Mesenchymal stem cell (in vitro differentiated cells and primary cell): Measurements from ENCODE around the gene LCN6.
"Not testable (repeated sequence)": the region's sequence is repeated elsewhere in the genome, so short reads cannot be mapped to it uniquely, and the experiment has no call there.

Experiments used
- DNase-seq: peaks from one replicate; pipeline ENCODE4 v3.0.0-alpha.2; 2013
- H2AFZ ChIP-seq: one replicate; pipeline ENCODE4 v1.6.1; 2013; ENCODE audit warnings: low read depth, mild to moderate bottlenecking, control low read depth, inconsistent platforms, low read length, moderate library complexity
- H2AK5ac ChIP-seq: 2 replicates; pipeline ENCODE4 v1.6.1; 2013; ENCODE audit warnings: low read length, moderate library complexity, mild to moderate bottlenecking, inconsistent platforms; ENCODE audit not compliant: severe bottlenecking
- H2BK120ac ChIP-seq: one replicate; pipeline ENCODE4 v1.6.1; 2013; ENCODE audit warnings: low read depth, mild to moderate bottlenecking, inconsistent platforms, low read length, moderate library complexity
- H2BK12ac ChIP-seq, 2 experiments: one replicate each; pipeline ENCODE4 v1.6.1; 2013; ENCODE audit warnings: inconsistent platforms in 2 of 2, low read length in 2 of 2, mild to moderate bottlenecking in 2 of 2, moderate library complexity in 2 of 2, control low read depth in 1 of 2
- H2BK15ac ChIP-seq: one replicate; pipeline ENCODE4 v1.6.1; 2013; ENCODE audit warnings: mild to moderate bottlenecking, low read depth, inconsistent platforms; ENCODE audit not compliant: poor library complexity, severe bottlenecking
- H2BK5ac ChIP-seq: 2 replicates; pipeline ENCODE4 v1.6.1; 2013; ENCODE audit warnings: low read depth, mild to moderate bottlenecking, low read length, control low read depth, inconsistent platforms; ENCODE audit not compliant: poor library complexity, severe bottlenecking
- H3K14ac ChIP-seq, 2 experiments: one replicate each; pipeline ENCODE4 v1.6.1; 2013; ENCODE audit warnings: inconsistent platforms in 2 of 2, low read length in 2 of 2, control low read depth in 1 of 2, mild to moderate bottlenecking in 1 of 2, moderate library complexity in 1 of 2
- H3K18ac ChIP-seq, 2 experiments: one replicate each; pipeline ENCODE4 v1.6.1; 2013; ENCODE audit warnings: inconsistent platforms in 2 of 2, low read length in 2 of 2, control low read depth in 1 of 2, low read depth in 1 of 2, mild to moderate bottlenecking in 1 of 2
- H3K23ac ChIP-seq, 2 experiments: one replicate each; pipeline ENCODE4 v1.6.1; 2013; ENCODE audit warnings: inconsistent platforms in 2 of 2, low read length in 2 of 2, mild to moderate bottlenecking in 2 of 2, moderate library complexity in 2 of 2, control low read depth in 1 of 2
- H3K27ac ChIP-seq: 2 replicates; pipeline ENCODE4 v1.5.1; 2013; ENCODE audit warnings: mild to moderate bottlenecking, moderate library complexity, low read length, control low read depth, inconsistent platforms; ENCODE audit not compliant: poor library complexity, severe bottlenecking
- H3K27me3 ChIP-seq, 2 experiments: 2 replicates each; pipeline versions ENCODE4 v1.6.1 to v1.7.0; 2013; ENCODE audit warnings: low read length in 2 of 2, mild to moderate bottlenecking in 2 of 2, moderate library complexity in 2 of 2, control low read depth in 1 of 2, inconsistent platforms in 1 of 2; ENCODE audit not compliant: control insufficient read depth in 1 of 2, insufficient read depth in 1 of 2
- H3K36me3 ChIP-seq, 2 experiments: 2 replicates each; pipeline versions ENCODE4 v1.6.1 to v1.7.0; 2013; ENCODE audit warnings: low read length in 2 of 2, control low read depth in 1 of 2, inconsistent platforms in 1 of 2, low read depth in 1 of 2, mild to moderate bottlenecking in 1 of 2; ENCODE audit not compliant: insufficient read depth in 2 of 2, control insufficient read depth in 1 of 2
- H3K4ac ChIP-seq, 2 experiments: one replicate each; pipeline ENCODE4 v1.6.1; 2013; ENCODE audit warnings: inconsistent platforms in 2 of 2, low read length in 2 of 2, mild to moderate bottlenecking in 2 of 2, moderate library complexity in 2 of 2, control low read depth in 1 of 2, low read depth in 1 of 2
- H3K4me1 ChIP-seq: 2 replicates; pipeline ENCODE4 v1.6.1; 2013; ENCODE audit warnings: low read depth, low read length, control low read depth; ENCODE audit not compliant: control insufficient read depth, insufficient read depth
- H3K4me2 ChIP-seq: 2 replicates; pipeline ENCODE4 v1.6.1; 2013; ENCODE audit warnings: low read length, mild to moderate bottlenecking, inconsistent platforms; ENCODE audit not compliant: poor library complexity, severe bottlenecking
- H3K4me3 ChIP-seq, 2 experiments: 2 replicates each; pipeline versions ENCODE4 v1.5.1 to v1.7.0; 2013; ENCODE audit warnings: low read length in 2 of 2, mild to moderate bottlenecking in 2 of 2, control low read depth in 1 of 2, low read depth in 1 of 2; ENCODE audit not compliant: insufficient read depth in 1 of 2
- H3K79me1 ChIP-seq: replicated peaks from 2 replicates; pipeline ENCODE4 v1.6.1; 2013; ENCODE audit warnings: mild to moderate bottlenecking, control low read depth, low read length, inconsistent platforms; ENCODE audit not compliant: poor library complexity, severe bottlenecking
- H3K9ac ChIP-seq: 2 replicates; pipeline ENCODE4 v1.7.0; 2013; ENCODE audit warnings: mild to moderate bottlenecking, low read length, moderate library complexity
- H3K9me3 ChIP-seq: 2 replicates; pipeline ENCODE4 v1.7.0; 2013; ENCODE audit warnings: mild to moderate bottlenecking, low read length; ENCODE audit not compliant: control insufficient read depth
- H4K8ac ChIP-seq: one replicate; pipeline ENCODE4 v1.6.1; 2013; ENCODE audit warnings: inconsistent platforms, mild to moderate bottlenecking, low read length, moderate library complexity
- H4K91ac ChIP-seq: one replicate; pipeline ENCODE4 v1.6.1; 2013; ENCODE audit warnings: mild to moderate bottlenecking, low read length, inconsistent platforms
- WGBS: methylation state at CpG from one replicate; pipeline ENCODE4 v1.1.7; 2013; ENCODE audit warnings: mixed read lengths; 5-methylcytosine and 5-hydroxymethylcytosine counted together

LCN6 gene

GRCh38 chr9:136755302-136756133 lies 7.2 kb upstream of the LCN6 start:
- 94% methylated on average over 20 of the region's 22 CpGs for WGBS
- not testable (repeated sequence) for H4K91ac ChIP-seq, H3K14ac ChIP-seq, H3K36me3 ChIP-seq, H2AK5ac ChIP-seq, H2AFZ ChIP-seq, H2BK120ac ChIP-seq, H3K4me1 ChIP-seq, H3K18ac ChIP-seq, H2BK12ac ChIP-seq, H3K4me3 ChIP-seq, H2BK5ac ChIP-seq, DNase-seq, H3K4me2 ChIP-seq, H3K23ac ChIP-seq, H3K79me1 ChIP-seq, H4K8ac ChIP-seq, H3K27ac ChIP-seq, H3K9ac ChIP-seq, H3K4ac ChIP-seq, H2BK15ac ChIP-seq
- peaks cover 20 to 49% of the 10 kb centered on the region in 2 experiments for H3K27me3 ChIP-seq
- H3K9me3 ChIP-seq = peaks cover 19% of the 10 kb centered on the region

GRCh38 chr9:136754626-136755301 lies 6.4 kb upstream of the LCN6 start:
- DNase-seq = no peak
- Histone ChIP-seq H2BK12ac (no peak overlapping the region), H3K27me3 (peaks cover 16 to 43% of the 10 kb centered on the region in 2 experiments), H3K4ac (no peak overlapping the region), H3K4me1 (peaks cover 3% of the 10 kb centered on the region), H2AK5ac (no peak overlapping the region), H3K9me3 (peaks cover 19% of the 10 kb centered on the region), H3K18ac (no peak overlapping the region), H4K91ac (no peak overlapping the region), H3K14ac (no peak overlapping the region), H2AFZ (no peak overlapping the region), H2BK5ac (no peak overlapping the region), H2BK120ac (no peak overlapping the region), H4K8ac (no peak overlapping the region), H3K4me3 (no peak overlapping the region), H3K23ac (no peak overlapping the region), H3K79me1 (no peaks in the 10 kb centered on the region), H3K27ac (no peak overlapping the region), H2BK15ac (no peak overlapping the region), H3K36me3 (no peaks in the 10 kb centered on the region), H3K4me2 (no peak overlapping the region), H3K9ac (no peak overlapping the region)
- 82% methylated on average over 23 of the region's 24 CpGs for WGBS

- Histone ChIP-seq H3K36me3 (peaks cover 0 to 2% of the 10 kb centered on the region in 2 experiments), H3K18ac (no peak overlapping the region), H4K8ac (no peak overlapping the region), H3K4me1 (peaks cover 3% of the 10 kb centered on the region), H3K4me3 (peak overlapping the region in 1 of 2 experiments; percentile 0), H2BK120ac (no peak overlapping the region), H3K4me2 (no peak overlapping the region), H3K23ac (no peak overlapping the region), H3K4ac (no peak overlapping the region), H2BK15ac (no peak overlapping the region), H3K9ac (no peak overlapping the region), H3K79me1 (no peaks in the 10 kb centered on the region), H3K9me3 (peaks cover 19% of the 10 kb centered on the region), H2AFZ (no peak overlapping the region), H3K14ac (no peak overlapping the region), H2BK5ac (no peak overlapping the region), H3K27ac (no peak overlapping the region), H4K91ac (no peak overlapping the region), H2AK5ac (no peak overlapping the region), H3K27me3 (peaks cover 20 to 45% of the 10 kb centered on the region in 2 experiments), H2BK12ac (no peak overlapping the region)
- WGBS = 89% methylated on average over 17 of the region's 17 CpGs
- DNase-seq = no peak
These were observed 5.8 kb upstream of the LCN6 start for GRCh38 chr9:136754059-136754572.
